GM18499 (cell line): Measurements from ENCODE around the gene RNF26.
A peak's percentile ranks its signal among the peaks of the same experiment; 100 is the strongest.

Source experiments
- ATAC-seq: cut with Tn5 transposase; IDR thresholded peaks from one replicate; pipeline ENCODE4 v1.9.1; 2021; ENCODE audit warnings: moderate number of reproducible peaks; ENCODE audit not compliant: insufficient read depth, unreplicated experiment

The RNF26 gene

GRCh38 chr11:119334174-119334930 lies at the start of gene RNF26:
Gene RNF26, plus strand, starts transcription at chr11:119334527. Its CDS starts 596 bp downstream, at chr11:119335123.
- peak; percentile 68 for ATAC-seq

GRCh38 chr11:119285431-119285830 lies 48.9 kb upstream of the RNF26 start:
- ATAC-seq: no peak

- no peak for ATAC-seq
Measured at GRCh38 chr11:119288219-119288618, 46.1 kb upstream of the RNF26 start.

GRCh38 chr11:119290894-119291497 lies 43.3 kb upstream of the RNF26 start:
- no peak for ATAC-seq

GRCh38 chr11:119293461-119293860 lies 40.9 kb upstream of the RNF26 start:
- no peak for ATAC-seq

GRCh38 chr11:119295178-119295577 lies 39.1 kb upstream of the RNF26 start:
- ATAC-seq: no peak

GRCh38 chr11:119297938-119298337 lies 36.4 kb upstream of the RNF26 start:
- no peak for ATAC-seq

GRCh38 chr11:119298726-119299125 lies 35.6 kb upstream of the RNF26 start:
- ATAC-seq: no peak

GRCh38 chr11:119299416-119299815 lies 34.9 kb upstream of the RNF26 start:
- no peak for ATAC-seq

- ATAC-seq: no peak
Measured at GRCh38 chr11:119300198-119300964, 33.9 kb upstream of the RNF26 start.

GRCh38 chr11:119303227-119303718 lies 31.1 kb upstream of the RNF26 start:
- ATAC-seq: no peak

- ATAC-seq: no peak
Measured at GRCh38 chr11:119305556-119306372, 28.6 kb upstream of the RNF26 start.

- no peak for ATAC-seq
Measured at GRCh38 chr11:119306373-119306890, 27.9 kb upstream of the RNF26 start.

GRCh38 chr11:119307219-119307618 lies 27.1 kb upstream of the RNF26 start:
- ATAC-seq: no peak

- ATAC-seq: no peak
Measured at GRCh38 chr11:119307974-119308373, 26.4 kb upstream of the RNF26 start.

- ATAC-seq: no peak
Measured at GRCh38 chr11:119309411-119309810, 24.9 kb upstream of the RNF26 start.

- ATAC-seq: no peak
Measured at GRCh38 chr11:119309953-119310681, 24.2 kb upstream of the RNF26 start.

- no peak for ATAC-seq
Measured at GRCh38 chr11:119310682-119311052, 23.7 kb upstream of the RNF26 start.

GRCh38 chr11:119314726-119315125 lies 19.6 kb upstream of the RNF26 start:
- ATAC-seq: no peak
